Aorta (tissue), 5 donors: ENCODE results near the gene OTOF. TPM values are rescaled to one million over a fixed set of nuclear protein-coding genes. Genes with fewer than 3 reads are reported as not detected.

Experiments used
- ATAC-seq: fragments of 200-7000 bp; cut with Tn5 transposase; one replicate; pipeline ENCODE4 v1.9.1; 2022; ENCODE audit warnings: moderate library complexity; ENCODE audit not compliant: low FRiP score
- DNase-seq, 2 donors: peaks; one replicate each; pipeline ENCODE4 v3.0.0-alpha.2; 2020
- H3K27ac ChIP-seq, 2 donors: one replicate each; pipeline ENCODE4 v1.5.1; 2013; ENCODE audit warnings: low read length in 2 of 2, mild to moderate bottlenecking in 2 of 2, moderate library complexity in 2 of 2, control low read depth in 1 of 2, inconsistent platforms in 1 of 2, low read depth in 1 of 2
- H3K27me3 ChIP-seq, 2 donors: one replicate each; pipeline ENCODE4 v1.6.1; 2013; ENCODE audit warnings: control low read depth in 1 of 2, low read length in 1 of 2, mild to moderate bottlenecking in 1 of 2, moderate library complexity in 1 of 2; ENCODE audit not compliant: insufficient read depth in 2 of 2, control insufficient read depth in 1 of 2
- H3K36me3 ChIP-seq, 2 donors: one replicate each; pipeline ENCODE4 v1.6.1; 2013; ENCODE audit warnings: control low read depth in 1 of 2, low read length in 1 of 2, mild to moderate bottlenecking in 1 of 2; ENCODE audit not compliant: insufficient read depth in 2 of 2, control insufficient read depth in 1 of 2
- H3K4me1 ChIP-seq, 2 donors: one replicate each; pipeline ENCODE4 v1.6.1; 2013; ENCODE audit warnings: low read length in 2 of 2, control low read depth in 1 of 2, mild to moderate bottlenecking in 1 of 2, moderate library complexity in 1 of 2; ENCODE audit not compliant: insufficient read depth in 2 of 2, control insufficient read depth in 1 of 2
- H3K4me3 ChIP-seq, 2 donors: one replicate each; pipeline ENCODE4 v1.5.1; 2013; ENCODE audit warnings: low read length in 2 of 2, control low read depth in 1 of 2, mild to moderate bottlenecking in 1 of 2
- H3K9me3 ChIP-seq: one replicate; pipeline ENCODE4 v1.6.1; 2013; ENCODE audit warnings: mild to moderate bottlenecking, low read length; ENCODE audit not compliant: control insufficient read depth
- WGBS, 2 donors: extraction: QIAGEN DNeasy Blood & Tissue Kit; methylation state at CpG; one replicate each; pipeline ENCODE4 v1.1.7; 2013; 5-methylcytosine and 5-hydroxymethylcytosine counted together
- intact Hi-C, 2 donors: fragments of 100-400 bp; cut with DNase I; formaldehyde crosslinking; loops; one replicate each; pipeline versions ENCODE4 v1.14.2 to v1.15.0; 2022
- polyA plus RNA-seq, 2 donors: library from polyadenylated mRNA; stranded (reverse); fragments of 200-250 nt; gene quantifications; one replicate each; pipeline ENCODE4 v1.2.3, GENCODE V29; 2013
- total RNA-seq, 2 donors: library from RNA; stranded (reverse); fragmentation: NEBNext Ultra II Directional; extraction: Animal tissue kit (Norgen Biotek cat#: 25700); gene quantifications; one replicate each; pipeline ENCODE4 v1.2.1, GENCODE V29; 2021
- donor health status: healthy with polysubstance abuse.
- donor health status: Bipolar disorder and iron deficiency.
- donor health status: DM: no; HTN: no; CAD: no.
- donor health status: DM: no; HTN: no; CAD: no.
- donor health status: DM: yes; HTN: yes; CAD: no.

OTOF gene
- total and polyA plus RNA-seq, 4 donors: 0.06 to 0.24 TPM; not detected in 2

DNA sequence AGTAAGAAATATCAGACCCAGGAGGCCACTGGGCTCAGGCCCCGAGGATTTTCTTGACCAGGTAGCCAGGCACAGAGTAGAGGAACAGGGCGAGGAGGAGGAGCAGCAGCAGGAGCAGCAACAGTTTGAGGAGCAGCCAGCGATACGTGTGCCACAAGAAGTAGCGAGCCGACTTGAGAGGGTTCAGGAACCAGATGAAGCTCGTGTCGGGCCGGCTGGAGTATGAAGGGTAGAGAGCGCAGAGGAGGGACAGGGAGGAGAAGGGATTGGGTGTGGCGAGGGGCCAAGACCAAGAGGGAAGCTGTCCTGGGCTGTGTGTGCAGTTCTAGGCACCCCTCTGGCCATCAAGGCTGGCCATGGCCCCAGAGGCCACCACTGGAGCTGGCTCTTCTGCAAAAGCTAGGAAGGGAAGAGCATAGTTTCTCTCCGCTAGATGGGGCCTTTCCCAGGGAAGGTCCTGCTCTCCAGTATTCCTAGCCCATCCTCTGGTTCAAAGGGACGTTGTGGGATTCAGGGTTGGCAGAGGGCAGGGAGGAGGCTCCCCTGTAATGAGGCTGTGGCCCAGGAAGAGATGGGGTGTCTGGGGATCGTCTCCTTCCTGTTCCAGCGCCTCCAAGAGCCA lies 17.8 kb downstream of the OTOF start:
- no peaks in the 10 kb centered on the region for H3K9me3 ChIP-seq
- no peak overlapping the region for H3K4me3 ChIP-seq
- intact Hi-C loops: no loop called here
- H3K27ac ChIP-seq: no peak overlapping the region
- DNase-seq: peak in 1 of 2 donors; percentile 75
- no peaks in the 10 kb centered on the region for H3K4me1 ChIP-seq
- 88% methylated on average over 12 to 15 of the region's 15 CpGs for WGBS, 2 donors
- H3K36me3 ChIP-seq: no peaks in the 10 kb centered on the region
- no peaks in the 10 kb centered on the region for H3K27me3 ChIP-seq
- ATAC-seq: no peak

DNA sequence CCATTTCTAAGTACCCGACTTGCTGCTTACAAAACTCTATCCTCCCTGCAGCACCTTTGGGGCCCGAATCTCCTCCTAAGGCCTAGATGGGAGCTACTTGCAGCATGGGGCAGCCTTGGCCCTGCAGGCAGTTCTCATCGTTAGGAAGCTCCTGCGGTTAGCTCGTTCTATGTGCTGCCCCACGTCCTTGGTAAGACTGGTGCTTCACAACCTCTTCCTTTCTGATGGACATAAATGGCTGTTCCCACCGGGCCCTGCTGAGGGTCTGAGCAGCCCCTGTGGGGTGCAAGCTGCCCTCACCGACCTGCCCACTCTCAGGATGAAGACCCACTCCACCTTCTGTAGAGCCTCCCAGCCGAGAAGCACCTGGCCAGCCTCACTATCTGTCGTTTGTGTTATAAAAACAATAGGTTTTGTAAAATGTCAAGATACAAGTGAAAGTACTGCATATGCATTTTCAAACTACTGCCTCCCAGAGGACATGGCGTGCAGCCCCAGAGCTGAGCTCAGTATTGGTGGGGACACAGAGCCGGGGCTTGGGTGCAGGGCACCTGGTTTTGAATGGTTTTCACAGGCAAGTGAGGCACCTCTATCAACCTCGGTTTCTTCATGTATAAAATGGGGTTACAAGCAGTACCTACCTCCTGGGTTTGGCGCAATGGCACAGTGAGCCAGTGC lies 19.4 kb downstream of the OTOF start:
- WGBS, 2 donors: 89 to 92% methylated on average over 14 of the region's 14 CpGs
- no peaks in the 10 kb centered on the region for H3K4me1 ChIP-seq

DNA sequence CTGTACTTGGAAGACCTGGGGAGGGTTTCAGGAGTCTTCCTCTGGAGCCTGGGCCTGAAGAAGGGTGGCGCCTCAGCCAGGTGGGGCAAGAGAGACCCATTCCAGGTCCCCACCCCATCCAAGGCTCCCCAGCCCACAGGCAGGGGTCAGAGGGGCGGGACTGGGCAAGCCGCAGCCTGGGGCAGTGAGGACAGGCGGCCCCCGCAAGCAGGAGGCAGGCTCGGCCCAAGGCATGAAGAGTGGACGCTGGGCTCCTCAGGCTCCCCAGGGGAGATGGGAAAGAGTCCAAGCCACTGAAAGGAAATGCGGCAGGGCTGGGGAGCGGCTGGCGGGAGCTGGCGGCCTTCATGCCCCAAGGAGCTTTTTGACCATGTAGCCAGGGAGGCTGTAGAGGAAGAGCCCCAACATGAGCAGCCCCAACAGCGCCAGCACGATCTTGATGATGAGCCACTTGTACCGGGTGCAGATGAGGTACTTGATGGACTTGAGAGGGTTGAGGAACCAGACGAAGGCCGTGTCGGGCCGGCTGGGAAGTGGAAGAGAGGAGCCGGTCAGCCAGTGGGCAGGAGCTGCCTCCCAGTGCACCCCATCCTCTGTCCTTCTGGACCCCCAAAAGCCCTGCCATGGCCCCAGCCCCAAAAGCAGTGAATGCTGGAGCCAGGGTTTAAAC lies 20.1 kb downstream of the OTOF start:
- no peak for ATAC-seq

More for the DNA sequence above, 19.4 kb downstream of the OTOF start:
- no peak overlapping the region for H3K4me3 ChIP-seq
- intact Hi-C loops: no loop called here
- H3K27me3 ChIP-seq: no peaks in the 10 kb centered on the region
- DNase-seq (peak in 1 of 2 donors; percentile 54), ATAC-seq (no peak)
- H3K36me3 ChIP-seq: no peaks in the 10 kb centered on the region
- no peak overlapping the region for H3K27ac ChIP-seq
- H3K9me3 ChIP-seq: no peaks in the 10 kb centered on the region

DNA sequence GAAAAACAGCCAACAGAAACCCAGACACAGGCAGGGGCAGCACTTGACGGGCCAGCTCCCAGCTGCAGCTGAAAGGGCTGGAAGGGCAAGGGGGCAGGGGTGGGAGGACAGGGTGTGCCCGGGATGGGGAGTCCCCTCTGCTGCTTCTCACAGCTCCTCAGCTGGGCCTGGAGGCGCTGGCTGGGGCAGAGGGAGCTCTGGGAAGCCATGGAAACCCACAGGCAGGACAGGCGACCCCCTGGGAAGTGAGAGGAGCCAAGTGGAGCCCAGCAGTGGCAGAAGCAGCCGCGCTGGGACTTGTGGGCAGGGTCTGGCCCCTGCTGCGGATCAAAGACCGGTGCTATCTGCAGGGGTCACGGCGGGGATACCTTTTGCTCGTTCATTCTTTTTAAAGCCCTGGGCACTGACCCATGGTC lies 20.7 kb downstream of the OTOF start:
- H3K9me3 ChIP-seq: no peaks in the 10 kb centered on the region
- H3K4me1 ChIP-seq: no peaks in the 10 kb centered on the region
- intact Hi-C loops: no loop called here
- no peak overlapping the region for H3K27ac ChIP-seq
- H3K36me3 ChIP-seq: no peaks in the 10 kb centered on the region
- DNase-seq: no peak
- 80 to 82% methylated on average over 10 to 11 of the region's 11 CpGs for WGBS, 2 donors
- ATAC-seq: no peak
- H3K27me3 ChIP-seq: no peaks in the 10 kb centered on the region
- no peak overlapping the region for H3K4me3 ChIP-seq

More for the DNA sequence above, 20.1 kb downstream of the OTOF start:
- H3K9me3 ChIP-seq: no peaks in the 10 kb centered on the region
- H3K27ac ChIP-seq: no peak overlapping the region
- DNase-seq: peak in 1 of 2 donors; percentile 59
- WGBS, 2 donors: 94 to 95% methylated on average over 19 of the region's 19 CpGs
- no peak overlapping the region for H3K4me3 ChIP-seq
- intact Hi-C loops: no loop called here
- H3K27me3 ChIP-seq: no peaks in the 10 kb centered on the region
- no peaks in the 10 kb centered on the region for H3K36me3 ChIP-seq
- no peaks in the 10 kb centered on the region for H3K4me1 ChIP-seq

DNA sequence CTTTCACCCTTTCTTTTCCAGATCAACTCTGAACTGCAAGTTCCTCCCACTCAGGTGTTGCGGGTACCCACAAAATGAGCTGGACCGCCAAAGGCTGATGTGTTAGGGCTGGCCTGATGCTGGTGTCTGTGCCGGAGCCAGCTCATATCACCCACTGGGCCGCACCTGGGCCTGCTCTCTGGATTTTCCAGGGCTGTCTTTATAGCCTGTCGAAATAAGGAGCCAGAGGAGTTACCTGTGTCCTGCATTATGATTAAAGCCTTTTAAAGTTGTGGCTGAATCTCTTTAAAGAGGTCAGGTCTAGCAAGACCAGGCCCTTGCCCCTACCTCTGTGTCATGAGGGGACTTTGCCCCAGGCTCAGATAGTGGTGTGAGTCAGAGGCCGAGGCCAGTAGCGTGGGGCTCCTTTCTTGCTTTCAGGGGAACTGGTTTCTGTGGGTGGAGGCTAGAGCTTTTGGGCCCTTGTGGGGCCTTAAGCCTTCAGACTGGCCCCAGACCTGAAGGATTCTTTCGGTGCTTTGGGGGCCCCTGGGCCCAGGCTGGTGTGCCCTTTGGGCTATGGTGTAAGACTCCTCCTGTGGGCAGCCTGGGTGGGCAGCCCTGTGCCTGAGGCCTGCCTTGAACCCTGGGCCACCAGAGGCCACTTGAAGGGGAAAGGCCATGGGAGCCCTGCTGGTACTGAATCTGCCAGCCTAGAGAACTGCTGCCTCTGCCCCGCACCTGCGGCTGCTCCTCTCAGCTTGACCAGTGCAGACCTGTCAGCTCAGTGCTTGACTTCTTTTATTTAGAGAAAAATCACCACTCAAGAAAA lies 21.3 kb downstream of the OTOF start:
- DNase-seq (no peak), ATAC-seq (no peak)
- intact Hi-C loops: no loop called here
- no peak overlapping the region for H3K27ac ChIP-seq
- H3K27me3 ChIP-seq: no peaks in the 10 kb centered on the region
- no peak overlapping the region for H3K4me3 ChIP-seq
- H3K9me3 ChIP-seq: no peaks in the 10 kb centered on the region
- 94 to 97% methylated on average over 10 of the region's 10 CpGs for WGBS, 2 donors
- no peaks in the 10 kb centered on the region for H3K4me1 ChIP-seq
- no peaks in the 10 kb centered on the region for H3K36me3 ChIP-seq

DNA sequence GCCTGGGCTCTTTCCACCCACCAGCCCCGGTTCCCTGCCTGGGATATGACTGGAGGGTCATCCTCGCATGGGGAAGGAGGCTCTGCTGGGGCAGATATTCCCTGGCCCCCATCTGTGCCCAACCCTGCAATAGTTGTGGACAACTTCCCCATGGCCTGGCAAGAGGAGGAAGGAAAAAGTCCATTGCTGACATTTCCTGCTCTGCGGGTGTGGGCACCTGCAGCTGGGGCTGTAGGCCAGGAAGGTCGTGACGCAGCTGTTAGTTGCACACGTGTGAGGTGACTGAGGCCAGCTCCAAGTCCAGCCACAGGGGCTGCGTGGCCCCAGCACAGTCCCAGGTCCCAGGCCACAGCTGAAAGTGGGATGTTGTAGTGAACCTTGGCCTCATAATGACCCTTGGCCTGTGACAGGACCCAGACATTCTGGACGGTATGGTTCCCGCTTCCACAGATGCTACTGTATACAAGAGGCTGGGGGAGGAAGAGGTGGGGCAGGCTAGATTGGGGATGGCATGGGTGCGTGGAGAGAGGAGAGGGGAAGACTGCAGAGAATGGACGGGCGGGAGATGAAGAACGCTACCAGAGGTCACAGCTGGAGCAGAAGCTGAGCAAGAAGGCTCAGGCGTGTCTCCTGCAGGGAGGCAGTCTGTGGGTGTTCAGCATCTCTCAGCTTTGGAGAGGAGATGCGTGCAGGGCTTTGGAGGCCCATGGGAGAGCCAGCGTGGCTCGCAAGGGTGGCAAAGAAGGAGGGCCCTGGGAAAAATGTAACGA lies 22.1 kb downstream of the OTOF start:
- DNase-seq (peak; percentile 66 to 68), ATAC-seq (peak; percentile 61)
- H3K4me1 ChIP-seq: no peaks in the 10 kb centered on the region
- no peak overlapping the region for H3K27ac ChIP-seq
- WGBS, 2 donors: 91 to 92% methylated on average over 17 to 18 of the region's 18 CpGs
- H3K27me3 ChIP-seq: no peaks in the 10 kb centered on the region
- H3K9me3 ChIP-seq: no peaks in the 10 kb centered on the region
- intact Hi-C loops: no loop called here
- H3K36me3 ChIP-seq: no peaks in the 10 kb centered on the region
- no peak overlapping the region for H3K4me3 ChIP-seq

DNA sequence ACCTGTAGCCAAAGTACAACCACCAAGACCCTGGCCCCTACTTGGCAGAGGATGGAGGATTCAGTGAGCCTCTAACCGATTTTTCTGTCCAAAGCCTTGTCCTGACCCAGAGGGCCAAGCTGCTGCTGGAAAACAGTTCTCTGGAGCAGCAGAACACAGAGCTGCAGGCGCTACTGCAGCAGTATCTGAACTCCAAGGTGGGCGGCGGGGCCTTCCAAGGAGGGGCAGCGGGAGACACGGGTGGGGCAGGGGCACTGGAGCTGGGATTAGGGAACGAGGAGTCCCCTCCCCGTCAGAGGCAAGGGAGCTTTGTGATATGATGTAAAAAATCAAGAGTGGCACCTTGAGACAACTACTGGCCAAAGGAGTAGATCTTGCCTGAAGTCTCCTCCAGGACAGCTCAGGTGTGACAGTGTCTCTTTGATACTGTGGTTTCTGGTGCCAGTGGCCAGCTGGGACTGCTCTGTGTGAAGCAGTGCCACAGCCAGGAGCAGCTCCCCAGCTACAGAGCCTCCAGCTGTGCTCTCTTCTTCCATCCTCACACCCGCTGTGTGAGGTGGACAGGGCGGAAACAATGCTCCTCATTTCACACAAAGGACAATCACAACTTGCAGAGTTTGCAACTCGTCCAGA lies 22.8 kb downstream of the OTOF start:
- no peaks in the 10 kb centered on the region for H3K36me3 ChIP-seq
- H3K27me3 ChIP-seq: no peaks in the 10 kb centered on the region
- H3K27ac ChIP-seq: no peak overlapping the region
- ATAC-seq: peak; percentile 31
- H3K4me3 ChIP-seq: no peak overlapping the region
- H3K4me1 ChIP-seq: no peaks in the 10 kb centered on the region
- peak in 1 of 2 donors; percentile 73 for DNase-seq
- H3K9me3 ChIP-seq: no peaks in the 10 kb centered on the region
- WGBS, 2 donors: 84 to 86% methylated on average over 11 of the region's 11 CpGs
- intact Hi-C loops: no loop called here
